ENCODE measurements around the gene SLC10A6.

The SLC10A6 gene

GRCh38 chr4:86847571-86847970 lies 1.6 kb downstream of the SLC10A6 start:
- DNase-seq (ENCODE audit: low read depth in 2 of 2): no peak

- no peak for DNase-seq (ENCODE audit: low read depth in 2 of 2)
Observed at GRCh38 chr4:86846921-86847320, 2.3 kb downstream of the SLC10A6 start.

GRCh38 chr4:86845593-86845992 lies 3.6 kb downstream of the SLC10A6 start:
- no peak for DNase-seq (ENCODE audit: low read depth in 2 of 2)

GRCh38 chr4:86841309-86841708 lies 7.9 kb downstream of the SLC10A6 start:
- no peak for DNase-seq (ENCODE audit: low read depth in 2 of 2)

DNA sequence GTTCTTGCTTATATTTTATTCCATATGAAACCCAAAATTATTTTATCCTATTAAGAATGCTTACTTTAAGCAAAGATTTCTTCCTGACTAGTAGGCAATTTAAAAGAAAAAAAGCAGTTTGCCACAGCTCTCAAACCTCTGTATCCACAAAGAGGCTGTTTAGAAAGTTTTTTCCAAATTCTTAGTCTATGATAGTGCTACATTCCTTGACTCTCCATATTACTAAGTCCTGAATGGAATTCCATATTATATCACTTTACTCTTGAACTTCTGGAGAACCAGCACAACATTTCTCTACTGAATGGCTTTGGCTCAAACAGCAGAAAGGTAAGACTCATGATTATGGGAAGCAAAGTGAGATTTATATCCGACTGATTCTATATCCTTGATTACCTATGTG lies 8.3 kb downstream of the SLC10A6 start:
- DNase-seq (ENCODE audit: low read depth in 2 of 2): no peak

GRCh38 chr4:86837691-86838503 lies 11.3 kb downstream of the SLC10A6 start:
- no peak for DNase-seq (ENCODE audit: low read depth in 2 of 2)

- DNase-seq (ENCODE audit: low read depth in 2 of 2): no peak
Observed at GRCh38 chr4:86835677-86836076, 13.5 kb downstream of the SLC10A6 start.

DNA sequence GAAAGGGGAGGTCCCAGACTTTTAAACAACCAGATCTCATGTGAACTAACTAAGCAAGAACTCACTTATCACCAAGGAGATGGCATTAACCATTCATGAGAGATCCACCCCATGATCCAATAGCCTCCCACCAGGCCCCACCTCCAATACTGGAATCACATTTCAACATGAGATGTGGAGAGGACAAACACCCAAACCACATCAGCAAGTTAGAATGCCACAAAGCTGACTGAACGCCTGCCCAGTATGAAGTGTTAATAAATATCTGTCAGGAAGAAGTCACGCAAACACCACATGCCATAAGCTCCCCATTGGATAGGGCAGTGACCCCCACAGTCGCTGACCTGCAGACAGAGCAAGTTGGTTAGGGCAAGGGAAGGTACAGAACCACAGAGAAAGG lies 14.3 kb downstream of the SLC10A6 start:
- DNase-seq (ENCODE audit: low read depth in 2 of 2): no peak

- DNase-seq (ENCODE audit: low read depth in 2 of 2): no peak
Observed at GRCh38 chr4:86833615-86834014, 15.6 kb downstream of the SLC10A6 start.

DNA sequence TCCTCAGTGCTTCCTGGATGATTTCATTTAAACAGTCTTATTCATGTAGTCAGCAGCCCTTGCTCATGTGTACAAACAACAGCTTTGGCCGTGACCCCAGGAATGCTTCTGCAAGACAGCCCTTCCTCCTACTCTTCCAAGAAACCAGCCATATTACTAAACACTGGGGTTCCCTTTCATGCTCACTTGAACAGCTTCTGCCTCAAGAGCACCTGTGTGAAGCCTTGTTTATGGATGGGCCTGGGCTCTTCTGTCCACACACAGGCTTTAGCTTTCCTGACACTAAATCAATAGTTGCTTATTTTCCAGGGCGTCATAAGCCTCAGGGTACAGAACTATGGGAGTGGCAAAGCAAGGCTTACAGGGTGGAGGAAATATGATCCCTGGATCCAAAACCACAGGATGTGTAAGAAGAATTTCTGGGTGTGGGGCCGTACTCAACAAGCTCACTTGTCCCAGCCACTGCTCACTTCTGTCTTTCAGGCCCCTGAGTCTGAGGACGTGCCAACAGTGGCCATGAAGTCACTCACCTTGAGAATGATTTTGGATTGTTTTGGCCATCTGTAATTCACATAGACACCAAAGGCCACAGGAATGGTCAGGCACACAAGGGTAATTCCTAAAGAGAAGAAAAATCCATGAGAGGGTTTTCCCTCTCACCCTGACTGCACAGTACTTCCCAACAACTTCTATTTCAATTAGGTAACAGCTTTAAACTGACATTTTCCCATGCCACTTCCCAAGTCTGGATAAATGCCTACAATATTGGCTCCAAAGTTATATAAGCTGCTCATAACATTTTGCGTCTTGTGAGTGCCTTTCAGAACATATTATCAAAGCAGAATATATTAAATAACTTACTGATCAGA lies 17.7 kb downstream of the SLC10A6 start:
- no peak for DNase-seq (ENCODE audit: low read depth in 2 of 2)

- no peak for DNase-seq (ENCODE audit: low read depth in 2 of 2)
Observed at GRCh38 chr4:86825511-86825910, 23.7 kb downstream of the SLC10A6 start.

DNA sequence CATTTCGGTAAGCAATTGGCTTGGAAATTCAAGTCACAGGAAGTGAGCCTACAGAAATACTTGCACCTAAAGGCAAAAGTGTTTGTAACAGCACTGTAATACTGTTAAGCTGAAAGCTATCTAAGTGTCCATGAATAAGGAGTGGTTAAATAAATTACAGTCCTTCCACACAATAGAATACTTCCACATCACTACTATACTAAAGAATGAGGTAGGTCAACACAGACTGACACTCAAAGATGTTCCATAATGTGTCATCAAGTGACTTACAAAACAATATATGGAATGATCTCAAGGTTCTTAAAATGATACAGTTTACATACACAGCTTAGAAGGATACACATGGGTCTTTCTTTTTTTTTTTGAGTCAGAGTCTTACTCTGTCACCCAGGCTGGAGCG lies 27.0 kb downstream of the SLC10A6 start:
- no peak for DNase-seq (ENCODE audit: low read depth in 2 of 2)

DNA sequence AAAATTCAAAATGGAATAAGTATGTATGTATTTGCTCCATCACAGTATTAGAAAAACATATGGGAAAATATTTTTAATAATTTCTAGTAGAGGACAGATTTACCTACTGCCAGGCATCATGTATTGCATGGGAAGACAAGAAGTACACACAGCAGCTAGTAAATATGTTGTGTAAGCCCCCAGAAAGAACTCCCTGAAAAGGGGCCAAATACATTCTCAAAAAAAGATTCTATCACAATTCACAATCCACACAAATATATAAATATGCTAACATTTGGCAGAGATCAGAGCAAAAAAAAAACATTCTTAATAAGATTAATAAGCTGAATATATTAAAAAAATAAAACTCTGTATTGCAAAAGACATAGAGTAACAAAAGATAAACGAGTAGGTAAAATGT lies 28.0 kb downstream of the SLC10A6 start:
- no peak for DNase-seq (ENCODE audit: low read depth in 2 of 2)

DNA sequence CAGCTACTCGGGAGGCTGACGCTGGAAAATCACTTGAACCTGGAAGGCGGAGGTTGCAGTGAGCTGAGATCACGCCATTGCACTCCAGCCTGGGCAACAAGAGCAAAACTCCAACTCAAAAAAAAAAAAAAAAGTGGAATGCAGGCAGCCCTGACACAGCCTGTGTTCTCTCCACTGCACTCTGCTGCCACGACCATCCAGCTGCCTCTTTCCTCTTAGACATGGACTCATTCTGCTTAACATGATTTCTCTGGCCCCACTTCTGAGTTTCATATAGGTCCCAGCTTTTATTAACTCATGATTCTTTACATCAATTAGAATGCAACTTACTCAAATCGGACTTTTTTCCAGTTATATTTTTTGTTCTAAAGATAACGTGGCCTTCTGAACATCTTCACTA lies 29.6 kb downstream of the SLC10A6 start:
- DNase-seq (ENCODE audit: low read depth in 2 of 2): no peak

DNA sequence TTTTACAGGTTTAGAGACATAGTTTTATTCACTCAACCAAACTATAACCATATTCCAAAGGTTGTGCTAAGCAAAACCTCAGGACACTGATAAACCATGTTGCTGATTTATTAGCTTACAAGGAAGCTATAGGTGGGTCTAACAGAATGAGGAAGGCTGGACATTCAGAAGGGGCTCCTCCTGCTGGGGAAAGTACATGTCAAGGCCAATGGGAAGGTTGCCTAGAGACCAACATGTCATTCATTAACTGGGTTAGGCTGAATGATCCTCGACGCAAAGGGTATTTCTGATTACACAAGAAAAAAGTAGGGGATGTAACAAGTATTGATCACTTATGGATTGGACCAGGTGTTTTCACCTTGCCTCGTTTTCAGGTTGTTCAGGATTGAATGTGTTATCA lies 30.3 kb downstream of the SLC10A6 start:
- DNase-seq (ENCODE audit: low read depth in 2 of 2): no peak

DNA sequence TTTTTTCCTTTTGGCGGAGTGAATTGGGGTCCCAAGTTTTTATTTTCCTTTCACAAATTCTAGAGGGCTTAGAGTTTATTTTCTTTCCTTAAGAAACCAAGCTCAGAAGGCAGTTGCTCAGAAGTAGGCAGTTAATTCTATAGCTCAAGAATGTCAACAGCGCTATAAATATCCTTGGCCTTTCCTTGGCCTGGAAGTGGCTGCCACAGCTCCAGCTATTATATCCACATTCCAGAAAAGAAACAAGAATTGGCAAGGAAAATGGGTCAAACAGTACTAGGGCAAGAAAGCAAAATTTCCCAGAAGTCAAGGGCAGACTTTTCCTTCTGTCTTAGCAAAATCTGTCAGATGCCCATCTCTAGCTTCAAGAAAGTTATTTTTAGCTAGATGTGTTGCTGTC lies 31.0 kb downstream of the SLC10A6 start:
- no peak for DNase-seq (ENCODE audit: low read depth in 2 of 2)

- DNase-seq (ENCODE audit: low read depth in 2 of 2): no peak
Observed at GRCh38 chr4:86816501-86817273, 32.5 kb downstream of the SLC10A6 start.

DNA sequence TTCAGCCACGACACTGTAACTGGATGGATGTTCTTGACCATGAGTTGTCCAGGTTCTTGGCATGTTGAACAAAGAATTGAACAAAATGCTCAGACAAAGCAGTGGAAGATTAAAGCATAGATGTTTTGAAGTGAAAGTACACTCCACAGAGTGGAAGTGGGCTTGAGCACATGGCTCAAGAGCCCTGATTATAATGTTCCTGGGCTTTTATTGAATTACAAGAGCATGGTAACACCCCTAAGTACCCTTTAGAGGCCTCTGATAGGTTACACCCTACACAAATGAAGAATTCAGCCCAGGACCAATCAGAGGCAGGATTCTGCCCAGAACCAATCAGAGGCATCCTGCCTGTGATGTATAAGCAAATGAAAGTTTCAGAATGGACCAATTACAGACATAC lies 33.5 kb downstream of the SLC10A6 start:
- no peak for DNase-seq (ENCODE audit: low read depth in 2 of 2)

GRCh38 chr4:86810847-86811246 lies 38.3 kb downstream of the SLC10A6 start:
- DNase-seq (ENCODE audit: low read depth in 2 of 2): no peak

GRCh38 chr4:86809809-86810208 lies 39.4 kb downstream of the SLC10A6 start:
- DNase-seq (ENCODE audit: low read depth in 2 of 2): no peak

GRCh38 chr4:86791126-86791525 lies 58.1 kb downstream of the SLC10A6 start:
- DNase-seq (ENCODE audit: low read depth in 2 of 2): no peak

DNA sequence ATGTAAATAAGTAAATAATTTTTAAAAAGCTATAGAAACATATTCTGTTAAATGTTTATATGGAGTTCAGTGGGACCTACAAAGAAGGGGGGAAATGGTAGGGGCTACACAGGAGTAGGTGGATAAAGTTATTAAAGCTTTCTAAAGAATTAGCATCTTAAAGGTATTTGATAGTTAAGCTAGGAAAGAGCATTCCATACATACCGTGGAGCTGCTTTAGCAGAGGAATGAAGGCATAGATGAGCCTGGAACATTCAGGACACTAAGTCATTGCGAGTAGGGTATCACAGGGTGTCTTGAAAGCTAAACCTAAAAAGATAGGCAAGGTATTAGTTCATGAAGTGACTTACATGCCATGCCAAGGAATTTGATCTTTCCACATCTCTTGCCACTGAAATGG lies 60.4 kb downstream of the SLC10A6 start:
- DNase-seq (ENCODE audit: low read depth in 2 of 2): no peak
